Measurements from ENCODE around the gene ATRNL1.

The ATRNL1 gene

DNA sequence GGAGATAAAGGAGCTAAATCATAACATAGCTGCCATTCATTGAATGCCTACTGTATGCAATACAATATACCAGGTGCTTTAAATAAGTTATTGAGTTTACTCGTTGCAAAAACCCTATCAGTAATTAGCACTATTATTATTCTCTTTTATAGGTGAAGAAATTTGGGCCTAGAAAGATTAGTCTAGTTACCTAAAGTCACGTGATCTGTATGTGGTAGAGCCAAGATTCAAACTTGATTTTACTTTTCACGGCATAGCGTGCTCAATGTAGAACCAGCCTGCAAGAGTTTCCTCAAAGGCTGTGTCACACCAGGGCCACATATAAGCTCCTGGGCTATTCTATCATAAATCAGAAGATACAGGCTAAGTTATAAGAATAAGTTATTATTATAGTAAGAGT is 740.0 kb downstream of the ATRNL1 start:
- no peak for DNase-seq (ENCODE audit: low read depth in 3 of 3)

- DNase-seq (ENCODE audit: low read depth in 3 of 3) = no peak
These were observed 751.4 kb downstream of the ATRNL1 start for GRCh38 chr10:115844591-115844990.

DNA sequence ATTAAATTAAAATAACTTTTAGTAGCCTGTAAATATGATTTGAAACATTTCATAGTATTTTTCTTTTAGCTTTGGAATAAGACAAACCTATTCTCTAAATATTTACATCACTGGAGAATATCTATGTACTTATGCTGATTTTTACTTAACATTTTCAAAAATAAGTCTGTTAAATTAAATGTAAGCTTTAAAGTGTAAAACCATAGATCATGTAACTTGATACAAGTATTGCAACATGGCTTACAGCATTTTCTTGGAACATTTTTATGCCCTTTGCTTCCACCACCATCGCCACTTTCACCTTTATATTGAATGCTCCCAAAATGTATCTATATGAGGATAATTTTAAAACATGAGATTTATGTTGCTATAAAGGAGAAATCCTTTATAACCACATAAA is 752.8 kb downstream of the ATRNL1 start:
- no peak for DNase-seq (ENCODE audit: low read depth in 3 of 3)

GRCh38 chr10:115846528-115846927 is 753.4 kb downstream of the ATRNL1 start:
- no peak for DNase-seq (ENCODE audit: low read depth in 3 of 3)

DNA sequence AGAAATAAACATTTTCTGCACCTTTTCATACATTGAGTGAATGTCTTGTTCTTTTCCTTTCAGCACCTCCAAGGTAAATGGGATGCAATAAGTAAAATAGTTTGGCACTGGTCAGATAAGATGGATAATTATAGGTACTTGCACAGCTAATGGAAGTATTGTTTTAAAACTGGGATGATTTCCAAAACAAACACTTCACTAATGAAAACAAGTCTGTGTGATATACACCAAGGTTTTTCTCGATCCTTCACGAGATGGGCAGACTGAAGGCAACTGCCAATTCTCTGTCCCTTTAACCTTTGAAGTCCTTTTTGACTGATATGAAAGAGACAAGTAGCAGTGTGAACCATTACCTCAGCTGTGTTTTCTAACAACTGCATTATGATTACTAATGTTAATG is 756.0 kb downstream of the ATRNL1 start:
- DNase-seq (ENCODE audit: low read depth in 3 of 3) = no peak

- DNase-seq (ENCODE audit: low read depth in 3 of 3) = no peak
These were observed 757.5 kb downstream of the ATRNL1 start for GRCh38 chr10:115850666-115851065.

- no peak for DNase-seq (ENCODE audit: low read depth in 3 of 3)
These were observed 758.5 kb downstream of the ATRNL1 start for GRCh38 chr10:115851695-115852094.

- DNase-seq (ENCODE audit: low read depth in 3 of 3) = no peak
These were observed 761.7 kb downstream of the ATRNL1 start for GRCh38 chr10:115854740-115855435.

DNA sequence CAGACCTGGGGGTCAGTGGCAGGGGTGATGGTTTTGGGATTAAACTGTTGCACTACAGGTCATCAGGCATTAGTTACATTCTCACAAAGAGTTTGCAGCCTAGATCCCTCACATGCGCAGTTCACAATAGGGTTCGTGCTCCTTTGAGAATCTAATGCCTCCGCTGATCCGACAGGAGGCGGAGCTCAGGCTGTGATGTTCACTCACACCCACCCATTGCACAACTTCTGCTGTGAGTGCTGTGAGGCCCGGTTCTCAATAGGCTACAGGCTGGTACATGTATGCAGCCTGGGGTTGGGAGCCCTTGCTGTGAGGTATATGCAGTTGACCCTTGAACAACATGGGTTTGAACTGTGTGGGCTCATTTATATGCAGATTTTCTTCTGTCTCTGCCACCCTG is 763.4 kb downstream of the ATRNL1 start:
- no peak for DNase-seq (ENCODE audit: low read depth in 3 of 3)

- DNase-seq (ENCODE audit: low read depth in 3 of 3) = no peak
These were observed 764.7 kb downstream of the ATRNL1 start for GRCh38 chr10:115857856-115858255.

- DNase-seq (ENCODE audit: low read depth in 3 of 3) = no peak
These were observed 767.3 kb downstream of the ATRNL1 start for GRCh38 chr10:115860182-115861107.

DNA sequence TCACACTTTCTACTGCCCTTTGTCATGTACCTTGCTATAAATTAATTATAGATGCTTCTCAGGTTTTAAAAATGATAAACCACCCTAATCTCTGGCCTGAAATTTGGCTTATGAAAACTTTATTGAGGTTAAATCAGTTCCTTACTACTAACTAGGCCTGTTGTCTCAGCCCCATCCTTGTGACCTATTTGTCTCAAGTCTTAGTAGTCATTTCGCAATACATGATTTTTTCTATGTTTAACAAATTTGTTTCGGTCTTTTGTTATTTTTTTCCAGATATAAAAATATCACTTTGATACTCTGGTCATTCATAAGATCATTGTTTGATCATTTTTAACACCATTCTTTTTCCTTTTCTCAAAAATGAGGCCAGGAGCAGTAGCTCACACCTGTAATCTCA is 768.3 kb downstream of the ATRNL1 start:
- no peak for DNase-seq (ENCODE audit: low read depth in 3 of 3)

DNA sequence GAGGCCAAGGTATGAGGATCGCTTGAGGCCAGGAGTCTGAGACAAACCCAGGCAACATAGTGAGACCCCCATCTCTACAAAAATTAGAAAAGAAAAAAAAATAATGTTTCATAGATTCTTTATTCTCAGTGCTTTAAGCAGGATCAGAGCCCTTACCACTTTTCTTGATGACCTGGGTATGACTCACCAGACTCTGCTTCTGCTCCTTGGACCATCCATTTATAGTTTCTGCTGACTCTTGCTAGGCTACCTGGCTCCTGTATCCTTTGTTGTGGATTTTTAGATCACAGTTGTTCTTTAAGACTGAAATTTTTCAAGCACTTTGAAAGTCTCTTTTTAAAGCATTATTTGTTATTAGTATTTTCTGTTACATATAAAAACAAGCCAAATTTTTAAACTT is 768.7 kb downstream of the ATRNL1 start:
- DNase-seq (ENCODE audit: low read depth in 3 of 3) = no peak

- DNase-seq (ENCODE audit: low read depth in 3 of 3) = no peak
These were observed 773.0 kb downstream of the ATRNL1 start for GRCh38 chr10:115866174-115866573.

DNA sequence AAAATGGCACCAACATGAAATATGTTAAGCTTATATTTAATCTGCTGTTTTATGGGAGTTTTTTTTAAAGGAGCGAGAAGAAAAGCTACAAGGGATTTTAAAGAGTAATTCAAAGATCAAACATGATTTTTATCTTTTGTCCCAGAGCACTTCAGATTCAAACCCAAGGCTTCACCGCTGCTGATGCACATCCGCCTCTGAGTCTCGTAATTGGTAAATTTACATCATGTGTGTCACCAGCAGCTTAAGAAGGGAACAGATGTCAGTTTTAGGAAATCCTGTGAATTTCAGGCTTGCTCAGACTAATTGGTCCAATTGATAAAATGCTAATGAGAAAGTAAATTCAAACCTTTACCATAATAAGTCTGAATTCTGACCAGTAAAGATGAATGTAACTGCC is 773.5 kb downstream of the ATRNL1 start:
- no peak for DNase-seq (ENCODE audit: low read depth in 3 of 3)

- no peak for DNase-seq (ENCODE audit: low read depth in 3 of 3)
These were observed 774.1 kb downstream of the ATRNL1 start for GRCh38 chr10:115867305-115867704.

DNA sequence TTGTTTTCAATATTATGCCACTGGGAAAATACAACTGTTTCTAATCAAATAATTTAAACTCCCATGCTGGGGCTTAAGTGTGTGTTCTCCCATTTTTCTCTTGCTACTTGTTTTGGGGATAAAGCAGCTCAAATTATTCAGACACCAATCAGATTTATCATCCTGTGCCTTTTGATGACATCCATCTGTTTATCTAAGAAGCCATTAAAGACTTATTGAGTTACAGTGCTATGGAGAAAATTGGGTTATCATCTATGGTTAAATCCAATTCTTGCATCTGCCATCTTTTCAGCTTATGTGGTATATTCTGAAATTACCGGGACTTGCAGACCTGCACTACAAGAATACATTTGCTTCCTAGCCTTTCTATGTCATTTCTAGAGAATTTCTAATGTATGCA is 778.7 kb downstream of the ATRNL1 start:
- no peak for DNase-seq (ENCODE audit: low read depth in 3 of 3)

DNA sequence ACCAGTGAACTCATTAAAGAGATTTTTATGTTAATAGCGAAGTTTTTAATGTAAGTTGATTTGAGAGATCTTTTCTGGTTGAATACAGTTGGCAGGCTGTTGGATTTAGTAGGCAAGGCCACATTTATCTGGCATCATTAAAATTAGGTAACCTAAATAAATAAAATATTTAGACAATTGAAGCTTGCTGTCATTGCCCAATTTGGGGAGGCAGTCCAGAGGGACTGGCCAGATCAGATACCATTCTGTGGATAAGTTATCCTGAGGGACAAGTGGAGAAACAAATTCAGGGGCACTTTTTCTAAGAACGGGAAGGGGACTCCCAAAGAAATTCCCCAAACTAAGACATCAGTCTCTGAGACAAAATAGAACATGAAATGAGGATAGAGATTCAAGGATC is 782.0 kb downstream of the ATRNL1 start:
- no peak for DNase-seq (ENCODE audit: low read depth in 3 of 3)

GRCh38 chr10:115879372-115880089 is 786.4 kb downstream of the ATRNL1 start:
- DNase-seq (ENCODE audit: low read depth in 3 of 3) = no peak

DNA sequence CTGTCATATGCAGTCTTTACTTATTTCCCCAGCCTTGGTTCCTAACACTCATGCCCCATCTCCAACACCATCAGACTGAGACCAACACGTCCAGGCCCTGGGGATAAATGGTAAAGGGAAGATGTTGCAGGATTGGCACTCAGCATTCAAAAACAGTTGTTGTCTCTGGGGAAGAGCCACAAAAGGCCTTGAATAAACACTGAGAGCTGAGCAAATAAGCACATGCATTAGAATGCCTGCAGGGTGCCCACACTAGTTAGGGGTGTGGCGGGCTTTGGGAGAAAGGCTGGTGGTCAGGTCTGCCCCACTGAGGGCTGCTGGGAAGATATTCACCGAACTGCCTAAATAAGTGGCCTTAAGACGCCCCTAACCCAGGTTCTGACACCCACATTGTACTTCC is 788.9 kb downstream of the ATRNL1 start:
- no peak for DNase-seq (ENCODE audit: low read depth in 3 of 3)

GRCh38 chr10:115883372-115883771 is 790.2 kb downstream of the ATRNL1 start:
- no peak for DNase-seq (ENCODE audit: low read depth in 3 of 3)

- no peak for DNase-seq (ENCODE audit: low read depth in 3 of 3)
These were observed 791.2 kb downstream of the ATRNL1 start for GRCh38 chr10:115884331-115884730.

DNA sequence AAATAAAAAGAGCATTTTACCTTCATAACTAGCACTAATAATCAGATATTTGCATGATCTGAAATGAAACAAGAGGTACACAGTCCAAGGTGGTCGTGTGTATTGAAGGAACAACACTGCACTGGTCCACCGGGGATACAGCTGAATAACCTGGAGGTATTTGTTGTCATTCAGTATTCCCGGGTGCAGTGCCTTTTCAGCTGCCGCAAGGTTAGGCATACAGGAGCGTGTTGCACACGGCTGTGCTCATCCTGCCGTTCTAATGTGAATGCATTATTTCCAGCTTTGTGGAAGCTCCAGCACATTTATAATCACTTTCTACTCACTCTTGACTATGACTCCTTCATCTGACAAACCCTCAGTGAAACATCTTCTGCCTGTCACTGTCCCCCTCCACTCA is 802.0 kb downstream of the ATRNL1 start:
- DNase-seq (ENCODE audit: low read depth in 3 of 3) = no peak

Data from stimulated activated CD4-positive, alpha-beta T cell treated with anti-CD3 and anti-CD28 coated beads, TNF-alpha, amount 100 ng/mL, for 4 hours (primary cell).